ENCODE measurements around the gene WDR1.

Gene WDR1

GRCh38 chr4:10116569-10117358 lies at the start of gene WDR1:
Gene WDR1 (minus strand): TSS chr4:10116799. CDS start chr4:10116666, 133 bp downstream.
- Histone ChIP-seq H3K4me2 (peak within 1 kb of the TSS; percentile 93 to 99 (median 96)), H3K27me3 (no peaks in the 10 kb centered on the region), H3K9me3 (replicated peaks in 1 of 11) (no peaks in the 10 kb centered on the region), H3K4me1 (peaks cover 64 to 89% (median 84%) of the 10 kb centered on the region in 10 experiments), H3K36me3 (peaks cover 37 to 43% (median 40%) of the 10 kb centered on the region in 11 experiments), H3K4me3 (peak within 1 kb of the TSS; percentile 74 to 96 (median 90)), H3K9ac (peak within 1 kb of the TSS; percentile 93 to 98 (median 97)), H4K20me1 (peaks cover 41 to 46% (median 45%) of the 10 kb centered on the region in 11 experiments), H3K27ac (peak within 1 kb of the TSS; percentile 96 to 99 (median 97))
- no peak for TF ChIP-seq Cebpa-rat (IDR thresholded peaks at IDR 0.05)

- no peak overlapping the region for H3K9ac ChIP-seq
- no peaks in the 10 kb centered on the region for H3K9me3 ChIP-seq (replicated peaks in 1 of 11)
- no peak overlapping the region for H3K4me3 ChIP-seq
- no peaks in the 10 kb centered on the region for H3K27me3 ChIP-seq
- H3K27ac ChIP-seq = no peak overlapping the region
- no peaks in the 10 kb centered on the region for H4K20me1 ChIP-seq
- H3K4me2 ChIP-seq = no peak overlapping the region
- H3K4me1 ChIP-seq = peaks cover 10 to 45% (median 40%) of the 10 kb centered on the region in 10 experiments
- no peaks in the 10 kb centered on the region for H3K36me3 ChIP-seq
- no peak for TF ChIP-seq Cebpa-rat (IDR thresholded peaks at IDR 0.05)
These were observed 48.3 kb upstream of the WDR1 start for GRCh38 chr4:10164877-10165283.

- Histone ChIP-seq H3K9me3 (replicated peaks in 1 of 11) (no peaks in the 10 kb centered on the region), H3K27ac (no peak overlapping the region), H3K9ac (no peak overlapping the region), H3K36me3 (no peaks in the 10 kb centered on the region), H3K27me3 (no peaks in the 10 kb centered on the region), H3K4me2 (peak overlapping the region in 8 of 11 experiments; percentile 58 to 82 (median 74); a peak in 12 of 22 replicates), H3K4me3 (no peak overlapping the region), H3K4me1 (peaks cover 10 to 58% (median 46%) of the 10 kb centered on the region in 10 experiments), H4K20me1 (no peaks in the 10 kb centered on the region)
- TF ChIP-seq Cebpa-rat (IDR thresholded peaks at IDR 0.05) = no peak
These were observed 46.7 kb upstream of the WDR1 start for GRCh38 chr4:10163296-10163695.

- H3K27ac ChIP-seq = peak overlapping the region in 1 of 11 experiments; percentile 27; a peak in 1 of 22 replicates
- H3K9me3 ChIP-seq (replicated peaks in 1 of 11) = no peaks in the 10 kb centered on the region
- peaks cover 10 to 60% (median 46%) of the 10 kb centered on the region in 10 experiments for H3K4me1 ChIP-seq
- peak overlapping the region; percentile 42 to 82 (median 70) for H3K4me2 ChIP-seq
- H3K27me3 ChIP-seq = no peaks in the 10 kb centered on the region
- no peak overlapping the region for H3K9ac ChIP-seq
- H3K4me3 ChIP-seq = no peak overlapping the region
- H3K36me3 ChIP-seq = no peaks in the 10 kb centered on the region
- no peaks in the 10 kb centered on the region for H4K20me1 ChIP-seq
- no peak for TF ChIP-seq Cebpa-rat (IDR thresholded peaks at IDR 0.05)
These were observed 45.9 kb upstream of the WDR1 start for GRCh38 chr4:10162341-10163000.

GRCh38 chr4:10161840-10162239 lies 45.2 kb upstream of the WDR1 start:
- H3K4me2 ChIP-seq = peak overlapping the region; percentile 42 to 82 (median 70)
- H4K20me1 ChIP-seq = no peaks in the 10 kb centered on the region
- no peak for TF ChIP-seq Cebpa-rat (IDR thresholded peaks at IDR 0.05)
- no peaks in the 10 kb centered on the region for H3K27me3 ChIP-seq
- H3K9me3 ChIP-seq (replicated peaks in 1 of 11) = no peaks in the 10 kb centered on the region
- no peak overlapping the region; a peak in 1 of 22 replicates for H3K9ac ChIP-seq
- H3K36me3 ChIP-seq = no peaks in the 10 kb centered on the region
- no peak overlapping the region for H3K4me3 ChIP-seq
- peak overlapping the region in 4 of 11 experiments; percentile 20 to 44 (median 32); a peak in 4 of 22 replicates for H3K27ac ChIP-seq
- H3K4me1 ChIP-seq = peaks cover 10 to 64% (median 46%) of the 10 kb centered on the region in 10 experiments

- H3K9ac ChIP-seq = no peak overlapping the region; a peak in 1 of 22 replicates
- peak overlapping the region; percentile 42 to 82 (median 70); a peak in 19 of 22 replicates for H3K4me2 ChIP-seq
- no peaks in the 10 kb centered on the region for H3K36me3 ChIP-seq
- no peaks in the 10 kb centered on the region for H3K27me3 ChIP-seq
- H3K27ac ChIP-seq = peak overlapping the region in 4 of 11 experiments; percentile 20 to 44 (median 32); a peak in 4 of 22 replicates
- peaks cover 10 to 67% (median 46%) of the 10 kb centered on the region in 10 experiments for H3K4me1 ChIP-seq
- H3K4me3 ChIP-seq = no peak overlapping the region
- TF ChIP-seq Cebpa-rat (IDR thresholded peaks at IDR 0.05) = no peak
- H4K20me1 ChIP-seq = no peaks in the 10 kb centered on the region
- H3K9me3 ChIP-seq (replicated peaks in 1 of 11) = no peaks in the 10 kb centered on the region
These were observed 44.5 kb upstream of the WDR1 start for GRCh38 chr4:10161146-10161545.

- Histone ChIP-seq H3K9ac (no peak overlapping the region), H3K9me3 (replicated peaks in 1 of 11) (no peaks in the 10 kb centered on the region), H3K36me3 (no peaks in the 10 kb centered on the region), H3K27ac (no peak overlapping the region), H3K4me1 (peaks cover 10 to 67% (median 48%) of the 10 kb centered on the region in 10 experiments), H3K27me3 (no peaks in the 10 kb centered on the region), H4K20me1 (no peaks in the 10 kb centered on the region), H3K4me3 (no peak overlapping the region), H3K4me2 (peak overlapping the region in 9 of 11 experiments; percentile 6 to 82 (median 71); a peak in 15 of 22 replicates)
- TF ChIP-seq Cebpa-rat (IDR thresholded peaks at IDR 0.05) = no peak
These were observed 43.8 kb upstream of the WDR1 start for GRCh38 chr4:10160281-10160856.

- Histone ChIP-seq H3K36me3 (no peaks in the 10 kb centered on the region), H3K27me3 (no peaks in the 10 kb centered on the region), H3K9ac (no peak overlapping the region), H3K4me1 (peaks cover 10 to 67% (median 48%) of the 10 kb centered on the region in 10 experiments), H4K20me1 (no peaks in the 10 kb centered on the region), H3K9me3 (replicated peaks in 1 of 11) (no peaks in the 10 kb centered on the region), H3K4me2 (no peak overlapping the region), H3K27ac (no peak overlapping the region), H3K4me3 (no peak overlapping the region)
- TF ChIP-seq Cebpa-rat (IDR thresholded peaks at IDR 0.05) = no peak
These were observed 43.1 kb upstream of the WDR1 start for GRCh38 chr4:10159671-10160070.

Measured in BLaER1 treated with 17β-estradiol and CSF1 and Interleukin-3, amounts not matched to agents 10 nM and 100 nM (cell line).